Natural killer cell treated with Interleukin-12 subunit alpha and Interleukin-12 subunit beta and Interleukin-15 and Interleukin-18, amount 100 ng/mL, for 72 hours (primary cell): ENCODE measurements around the gene INPP5K. TPM values are rescaled to one million over a fixed set of nuclear protein-coding genes. Genes with fewer than 3 reads are reported as not detected.
"Not testable (repeated sequence)": the region's sequence is repeated elsewhere in the genome, so short reads cannot be mapped to it uniquely, and the experiment has no call there.

Experiments used
- ATAC-seq, 2 donors: fragments of 150-1000 bp; cut with Tn5 transposase in 1 of 2; sonication (Bioruptor Pico), chemical (Tn5 transposase) in 1 of 2; 2 replicates each; pipeline ENCODE4 v1.10.0; 2021
- DNase-seq: peaks from one replicate; pipeline ENCODE4 v3.0.0; 2022; ENCODE audit warnings: low spot score
- H3K27ac Mint-ChIP-seq, 2 donors: 1 replicate in 1 of 2; 2 replicates in 1 of 2; pipeline ENCODE4 v1.8.0; 2022; ENCODE audit warnings: mixed read lengths in 2 of 2, mild to moderate bottlenecking in 1 of 2, moderate library complexity in 1 of 2
- H3K27me3 Mint-ChIP-seq, 2 donors: 1 replicate in 1 of 2; 2 replicates in 1 of 2; pipeline ENCODE4 v1.8.0; 2022; ENCODE audit warnings: mixed read lengths in 2 of 2
- H3K36me3 Mint-ChIP-seq: one replicate; pipeline ENCODE4 v1.8.0; 2022; ENCODE audit warnings: mixed read lengths
- H3K4me1 Mint-ChIP-seq, 2 donors: 1 replicate in 1 of 2; 2 replicates in 1 of 2; pipeline ENCODE4 v1.8.0; 2022; ENCODE audit warnings: low read depth in 2 of 2, mixed read lengths in 2 of 2, mild to moderate bottlenecking in 1 of 2
- H3K4me3 Mint-ChIP-seq: one replicate; pipeline ENCODE4 v1.8.0; 2022; ENCODE audit warnings: mixed read lengths
- H3K9me3 Mint-ChIP-seq: 2 replicates; pipeline ENCODE4 v1.8.0; 2022; ENCODE audit warnings: mixed read lengths
- total RNA-seq, 2 donors: library from RNA; stranded (reverse); gene quantifications; one replicate each; pipeline ENCODE4 v1.2.3, GENCODE V29; 2022

Gene INPP5K
- total RNA-seq, 2 donors from 2014 or later: 34.9 to 43.8 TPM

GRCh38 chr17:1508709-1509108 lies 7.7 kb downstream of the INPP5K start:
- H3K36me3 Mint-ChIP-seq, H3K9me3 Mint-ChIP-seq, H3K27me3 Mint-ChIP-seq, DNase-seq, H3K27ac Mint-ChIP-seq, H3K4me3 Mint-ChIP-seq, H3K4me1 Mint-ChIP-seq, ATAC-seq: not testable (repeated sequence)

- Mint-ChIP-seq H3K4me3 (no peak overlapping the region), H3K27me3 (no peaks in the 10 kb centered on the region), H3K4me1 (peaks cover 0 to 6% of the 10 kb centered on the region in 2 donors), H3K9me3 (no peaks in the 10 kb centered on the region), H3K36me3 (no peaks in the 10 kb centered on the region), H3K27ac (no peak overlapping the region)
- no peak for ATAC-seq
- no peak for DNase-seq
Measured at GRCh38 chr17:1506649-1507267, 9.7 kb downstream of the INPP5K start.

GRCh38 chr17:1505586-1505985 lies 10.8 kb downstream of the INPP5K start:
- no peak for DNase-seq
- Mint-ChIP-seq H3K4me3 (no peak overlapping the region), H3K27ac (no peak overlapping the region), H3K4me1 (peaks cover 0 to 6% of the 10 kb centered on the region in 2 donors), H3K36me3 (no peaks in the 10 kb centered on the region), H3K27me3 (no peaks in the 10 kb centered on the region), H3K9me3 (no peaks in the 10 kb centered on the region)
- ATAC-seq: no peak

- Mint-ChIP-seq H3K27ac (no peak overlapping the region), H3K4me1 (peaks cover 0 to 6% of the 10 kb centered on the region in 2 donors), H3K9me3 (no peaks in the 10 kb centered on the region), H3K27me3 (no peaks in the 10 kb centered on the region), H3K4me3 (no peak overlapping the region), H3K36me3 (no peaks in the 10 kb centered on the region)
- no peak for DNase-seq
- no peak for ATAC-seq
Measured at GRCh38 chr17:1504866-1505265, 11.5 kb downstream of the INPP5K start.

- no peak overlapping the region for H3K4me3 Mint-ChIP-seq
- H3K36me3 Mint-ChIP-seq: no peaks in the 10 kb centered on the region
- no peaks in the 10 kb centered on the region for H3K27me3 Mint-ChIP-seq
- H3K9me3 Mint-ChIP-seq: no peaks in the 10 kb centered on the region
- DNase-seq (no peak), ATAC-seq (no peak)
- peaks cover 0 to 2% of the 10 kb centered on the region in 2 donors for H3K4me1 Mint-ChIP-seq
- H3K27ac Mint-ChIP-seq: no peak overlapping the region
Measured at GRCh38 chr17:1503699-1504098, 12.7 kb downstream of the INPP5K start.

- H3K9me3 Mint-ChIP-seq: no peaks in the 10 kb centered on the region
- ATAC-seq (no peak), DNase-seq (no peak)
- H3K27me3 Mint-ChIP-seq: no peaks in the 10 kb centered on the region
- H3K4me1 Mint-ChIP-seq: no peaks in the 10 kb centered on the region
- no peak overlapping the region for H3K4me3 Mint-ChIP-seq
- H3K27ac Mint-ChIP-seq: no peak overlapping the region
- H3K36me3 Mint-ChIP-seq: no peaks in the 10 kb centered on the region
Measured at GRCh38 chr17:1498869-1499268, 17.5 kb downstream of the INPP5K start.

- Mint-ChIP-seq H3K4me1 (peaks cover 0 to 2% of the 10 kb centered on the region in 2 donors), H3K27me3 (no peaks in the 10 kb centered on the region), H3K27ac (no peak overlapping the region), H3K4me3 (no peak overlapping the region), H3K9me3 (no peaks in the 10 kb centered on the region), H3K36me3 (no peaks in the 10 kb centered on the region)
- DNase-seq: no peak
- no peak for ATAC-seq
Measured at GRCh38 chr17:1498233-1498632, 18.2 kb downstream of the INPP5K start.

GRCh38 chr17:1497831-1498230 lies 18.6 kb downstream of the INPP5K start:
- Mint-ChIP-seq H3K4me1 (peaks cover 0 to 6% of the 10 kb centered on the region in 2 donors), H3K27ac (no peak overlapping the region), H3K27me3 (no peaks in the 10 kb centered on the region), H3K9me3 (no peaks in the 10 kb centered on the region), H3K4me3 (no peak overlapping the region), H3K36me3 (no peaks in the 10 kb centered on the region)
- ATAC-seq (no peak), DNase-seq (no peak)

- ATAC-seq: no peak
- no peaks in the 10 kb centered on the region for H3K36me3 Mint-ChIP-seq
- H3K27me3 Mint-ChIP-seq: peaks cover 0 to 3% of the 10 kb centered on the region in 2 donors
- H3K9me3 Mint-ChIP-seq: no peaks in the 10 kb centered on the region
- H3K4me1 Mint-ChIP-seq: peaks cover 5 to 9% of the 10 kb centered on the region in 2 donors
- no peak overlapping the region for H3K27ac Mint-ChIP-seq
- H3K4me3 Mint-ChIP-seq: no peak overlapping the region
- DNase-seq: no peak
Measured at GRCh38 chr17:1496869-1497268, 19.5 kb downstream of the INPP5K start.

- no peaks in the 10 kb centered on the region for H3K9me3 Mint-ChIP-seq
- no peak overlapping the region for H3K4me3 Mint-ChIP-seq
Measured at GRCh38 chr17:1495265-1495989, 21.0 kb downstream of the INPP5K start.

GRCh38 chr17:1494736-1495253 lies 21.6 kb downstream of the INPP5K start:
- Mint-ChIP-seq H3K27me3 (peaks cover 0 to 7% of the 10 kb centered on the region in 2 donors), H3K4me3 (no peak overlapping the region), H3K4me1 (peaks cover 11 to 12% of the 10 kb centered on the region in 2 donors), H3K9me3 (no peaks in the 10 kb centered on the region), H3K27ac (no peak overlapping the region), H3K36me3 (no peaks in the 10 kb centered on the region)
- no peak for DNase-seq
- ATAC-seq: no peak

More at GRCh38 chr17:1495265-1495989, 21.0 kb downstream of the INPP5K start:
- no peak for ATAC-seq
- Mint-ChIP-seq H3K4me1 (peaks cover 8 to 12% of the 10 kb centered on the region in 2 donors), H3K27ac (no peak overlapping the region), H3K27me3 (peaks cover 0 to 6% of the 10 kb centered on the region in 2 donors), H3K36me3 (no peaks in the 10 kb centered on the region)
- DNase-seq: no peak

- no peaks in the 10 kb centered on the region for H3K36me3 Mint-ChIP-seq
- H3K4me3 Mint-ChIP-seq: no peak overlapping the region
- H3K9me3 Mint-ChIP-seq: no peaks in the 10 kb centered on the region
- no peak overlapping the region for H3K27ac Mint-ChIP-seq
- peaks cover 0 to 7% of the 10 kb centered on the region in 2 donors for H3K27me3 Mint-ChIP-seq
- H3K4me1 Mint-ChIP-seq: peaks cover 11 to 12% of the 10 kb centered on the region in 2 donors
- ATAC-seq (no peak), DNase-seq (no peak)
Measured at GRCh38 chr17:1494203-1494602, 22.2 kb downstream of the INPP5K start.

GRCh38 chr17:1493291-1493980 lies 23.0 kb downstream of the INPP5K start:
- no peak for ATAC-seq
- Mint-ChIP-seq H3K4me1 (peaks cover 11 to 12% of the 10 kb centered on the region in 2 donors), H3K4me3 (no peak overlapping the region), H3K27ac (peak overlapping the region in 1 of 2 donors; percentile 59), H3K36me3 (no peaks in the 10 kb centered on the region), H3K27me3 (peaks cover 0 to 7% of the 10 kb centered on the region in 2 donors), H3K9me3 (no peaks in the 10 kb centered on the region)
- DNase-seq: no peak
